ENCODE data around the gene UBE2C.

Gene UBE2C

GRCh38 chr20:45859916-45860315, 47.5 kb downstream of the UBE2C start:
- DNase-seq (ENCODE audit: low read depth, low spot score): no peak

- DNase-seq (ENCODE audit: low read depth, low spot score): no peak
Measured at GRCh38 chr20:45860560-45861220, 48.2 kb downstream of the UBE2C start.

- DNase-seq (ENCODE audit: low read depth, low spot score): no peak
Measured at GRCh38 chr20:45861221-45862075, 49.0 kb downstream of the UBE2C start.

GRCh38 chr20:45863543-45864470, 51.4 kb downstream of the UBE2C start:
- DNase-seq (ENCODE audit: low read depth, low spot score): no peak

- no peak for DNase-seq (ENCODE audit: low read depth, low spot score)
Measured at GRCh38 chr20:45866454-45866853, 54.0 kb downstream of the UBE2C start.

All from brain pericyte (primary cell).